AG20443 (cell line): ENCODE results near the gene LSM3.

Experiments used
- DNase-seq: peaks from one replicate; pipeline ENCODE4 v3.0.0; 2012; ENCODE audit warnings: low spot score, mixed read lengths

The LSM3 gene

DNA sequence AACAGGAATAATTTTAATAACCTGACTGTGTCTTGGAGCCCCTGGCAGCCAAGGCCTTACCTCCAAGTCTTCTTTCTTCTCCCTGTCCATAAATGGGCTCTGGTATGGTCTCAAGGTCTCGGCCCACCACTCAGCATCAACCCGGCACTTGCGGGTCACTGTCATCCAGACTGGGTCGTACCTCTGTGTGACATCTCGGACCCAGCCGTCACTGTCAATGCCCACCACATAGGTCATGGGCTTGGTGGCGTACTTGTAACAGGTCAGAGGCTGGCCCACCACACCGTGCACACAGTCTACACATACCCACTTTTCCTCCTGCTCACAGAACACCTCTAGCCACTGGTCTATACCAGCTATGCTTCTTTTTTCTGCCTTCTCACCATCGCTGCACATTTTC lies 20.7 kb upstream of the LSM3 start:
- DNase-seq, result no peak

DNA sequence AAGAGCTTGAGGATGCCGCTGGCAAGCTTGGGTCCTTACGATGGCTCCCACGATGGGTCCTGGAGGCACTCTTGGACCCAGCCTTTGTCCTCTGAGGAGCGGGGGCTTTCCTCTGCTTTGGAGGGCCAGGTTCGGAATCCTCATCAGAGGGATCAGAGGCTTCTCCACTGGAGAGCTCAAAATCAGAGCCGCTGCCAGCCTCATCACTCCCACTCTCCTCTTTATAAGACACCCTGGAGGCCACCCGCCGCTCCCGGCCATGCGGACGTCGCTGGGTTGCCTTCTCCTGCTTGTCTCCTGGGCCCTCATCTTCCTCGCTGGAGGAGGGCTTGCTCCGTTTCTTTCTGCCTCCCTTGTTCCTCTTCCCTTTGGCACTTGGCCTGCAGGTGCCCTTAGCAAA lies 20.2 kb upstream of the LSM3 start:
- DNase-seq, result no peak

GRCh38 chr3:14159426-14159825 lies 19.2 kb upstream of the LSM3 start:
- DNase-seq, result no peak

DNA sequence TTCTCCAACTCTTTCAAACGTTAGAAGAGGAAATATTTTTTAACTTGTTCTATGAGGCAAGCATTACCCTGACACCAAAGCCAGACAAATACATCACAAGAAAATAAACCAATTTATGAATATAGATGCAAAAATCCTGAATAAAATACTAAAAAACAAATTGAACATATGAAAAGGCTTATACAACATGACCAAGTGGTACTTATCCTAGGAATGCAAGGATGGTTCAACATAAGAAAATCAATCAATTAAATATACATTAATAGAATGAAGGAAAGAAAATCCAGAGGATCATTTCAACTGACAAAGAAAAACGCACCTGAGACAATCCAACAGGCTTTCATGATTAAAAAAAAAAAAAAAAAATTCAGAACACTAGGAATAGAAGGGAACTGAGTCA lies 17.3 kb upstream of the LSM3 start:
- DNase-seq, result no peak

GRCh38 chr3:14162178-14162577 lies 16.4 kb upstream of the LSM3 start:
- DNase-seq, result no peak

DNA sequence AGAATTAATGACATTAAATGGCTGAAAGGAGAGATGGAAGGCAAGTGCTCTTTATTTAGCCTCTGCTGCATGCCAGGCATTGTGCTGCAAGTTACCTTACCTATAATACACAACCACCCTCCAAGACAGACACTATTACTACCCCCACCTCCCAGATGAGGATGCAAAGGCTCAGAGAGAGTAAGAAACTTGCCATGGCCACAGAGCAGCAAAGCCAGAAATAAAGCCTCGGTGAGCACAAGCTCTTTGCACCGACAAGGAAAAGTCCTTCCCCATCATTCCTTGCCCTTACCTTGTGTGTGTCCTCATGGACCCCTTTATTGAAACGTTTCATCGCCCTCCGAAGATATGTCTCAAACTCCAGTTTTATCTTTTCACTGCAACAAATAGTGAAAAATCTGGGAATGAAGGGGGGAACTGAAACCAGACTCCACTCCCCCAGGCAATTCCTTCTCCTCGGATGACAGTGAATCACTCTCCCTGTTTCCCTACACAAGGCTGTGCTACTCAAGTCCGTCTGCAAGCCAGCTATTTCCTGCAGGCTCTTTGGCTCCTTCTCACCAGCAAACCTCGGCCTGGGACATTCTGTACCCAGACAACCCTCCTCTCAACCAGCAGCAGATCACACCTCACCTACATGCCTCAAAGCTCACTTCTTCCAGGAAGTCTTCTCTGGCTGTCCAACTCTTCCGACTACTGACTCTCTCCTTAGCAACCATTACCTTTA lies 11.6 kb upstream of the LSM3 start:
- no peak for DNase-seq

DNA sequence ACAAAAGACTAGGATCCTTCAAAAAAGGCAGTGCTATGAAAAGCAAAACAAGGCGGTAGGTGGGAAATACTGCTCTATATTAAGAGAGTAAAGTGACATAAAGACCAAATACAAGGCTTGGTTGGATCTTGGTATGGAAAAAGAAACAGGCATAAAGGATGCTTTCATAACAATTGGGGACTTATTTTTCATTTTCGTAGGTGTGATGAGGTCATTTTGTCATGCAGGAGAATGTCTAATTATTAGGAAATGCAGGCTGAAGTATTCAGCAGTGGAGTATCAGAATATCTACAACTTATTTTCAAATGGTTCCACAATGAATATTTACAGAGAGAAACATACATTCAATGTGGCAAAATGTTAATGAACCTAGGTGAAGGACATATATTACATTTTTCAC lies 9.2 kb upstream of the LSM3 start:
- no peak for DNase-seq

- no peak for DNase-seq
These were observed 8.7 kb upstream of the LSM3 start for GRCh38 chr3:14169871-14170270.

- peak; percentile 32 for DNase-seq
These were observed 8.0 kb upstream of the LSM3 start for GRCh38 chr3:14170531-14171159.

GRCh38 chr3:14172496-14172895 lies 6.1 kb upstream of the LSM3 start:
- no peak for DNase-seq

DNA sequence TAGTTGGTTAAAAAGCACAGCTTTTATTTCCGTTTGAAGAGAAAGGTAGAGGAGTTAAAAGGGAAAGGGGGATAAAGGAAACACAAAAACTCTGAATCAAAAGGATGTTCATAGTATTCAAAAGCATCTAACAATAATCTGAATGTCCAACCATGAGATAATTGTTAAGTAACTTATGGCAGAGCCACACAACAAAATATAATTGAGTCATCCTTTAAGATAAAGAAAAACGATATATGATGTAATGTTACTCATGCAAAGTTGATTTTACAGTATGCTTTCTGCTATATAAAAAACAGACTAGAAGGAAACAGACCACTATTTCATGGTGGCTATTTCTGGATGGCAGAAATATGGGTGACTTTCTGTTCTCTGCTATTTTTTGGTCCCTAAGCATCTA lies 4.1 kb upstream of the LSM3 start:
- no peak for DNase-seq

- no peak for DNase-seq
These were observed 3.1 kb upstream of the LSM3 start for GRCh38 chr3:14175383-14176037.

DNA sequence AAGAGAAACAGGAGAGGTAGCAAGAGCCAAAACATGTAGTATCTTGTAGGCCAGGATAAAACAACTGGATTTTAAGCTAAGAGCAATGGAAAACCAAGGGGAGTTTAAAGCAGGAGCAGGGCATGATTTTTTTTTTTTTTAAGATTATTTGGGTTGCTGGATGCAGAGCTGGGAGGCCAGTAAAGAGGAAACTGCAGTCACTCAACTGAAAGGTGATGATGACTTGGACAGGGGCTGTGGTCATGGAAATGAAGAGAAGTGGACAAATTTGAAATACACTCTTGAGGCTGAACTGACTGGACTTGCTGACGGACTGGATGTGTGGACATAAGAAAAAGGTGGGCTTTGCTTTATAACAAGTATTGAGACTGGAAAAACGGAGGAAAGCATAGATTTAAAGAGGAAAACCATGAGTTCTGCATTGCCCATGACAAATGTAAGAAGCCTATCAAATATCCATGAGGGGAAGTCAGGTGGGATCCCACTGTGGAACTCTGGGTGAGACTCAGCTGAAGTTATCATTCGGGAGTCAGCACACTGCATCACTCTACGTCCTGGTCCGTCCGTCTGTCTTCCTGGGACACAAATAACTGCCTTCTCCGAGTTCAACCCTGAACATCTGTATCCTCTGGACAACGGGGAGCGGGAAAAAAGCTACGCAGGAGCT lies 904 bp upstream of the LSM3 start:
- no peak for DNase-seq

DNA sequence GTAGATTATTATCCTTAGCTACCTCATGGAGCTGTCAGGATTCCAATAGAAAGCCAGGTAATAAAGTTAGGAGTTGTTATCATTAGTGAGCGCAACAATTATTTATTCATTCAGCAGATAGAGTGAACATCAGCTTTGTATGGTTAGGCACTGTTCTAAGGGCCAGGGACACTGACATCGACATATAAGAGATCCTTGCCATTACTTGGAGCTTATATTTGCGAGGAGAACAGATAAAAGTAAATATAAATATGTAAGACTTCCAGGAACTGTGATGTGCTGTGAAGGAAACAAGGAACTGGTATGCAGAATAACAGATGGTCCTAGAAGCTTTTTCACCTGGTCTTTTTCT lies 473 bp downstream of the LSM3 start:
- no peak for DNase-seq

GRCh38 chr3:14179795-14180194 lies 1.2 kb downstream of the LSM3 start:
- no peak for DNase-seq

- no peak for DNase-seq
These were observed 2.6 kb downstream of the LSM3 start for GRCh38 chr3:14181253-14181652.

DNA sequence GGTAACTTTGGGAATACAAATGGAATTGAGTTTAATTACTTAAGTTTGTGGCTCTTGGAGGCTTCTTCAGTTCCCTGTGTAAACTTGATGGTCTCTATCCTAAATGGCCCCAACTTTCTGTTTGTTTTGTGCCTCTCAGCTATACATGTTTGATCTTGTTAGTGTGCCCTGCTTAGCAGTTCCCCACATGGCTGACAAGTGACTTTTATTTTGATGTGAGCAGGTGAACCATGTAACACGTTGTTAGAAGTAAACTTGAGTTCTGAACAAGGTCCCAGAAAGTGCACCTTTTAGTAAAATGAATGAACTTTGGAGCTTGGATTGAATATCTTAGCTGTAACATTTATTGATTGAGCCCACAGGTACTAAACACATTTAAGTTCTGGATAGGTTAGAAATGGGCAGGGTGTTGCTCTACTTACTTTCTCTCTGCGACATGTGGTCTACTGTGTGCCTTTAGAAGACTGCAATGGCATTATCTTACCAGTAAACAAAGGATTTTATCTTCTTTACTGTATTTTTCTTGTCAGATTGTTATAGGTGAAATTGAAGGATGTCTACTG lies 4.5 kb downstream of the LSM3 start:
- no peak for DNase-seq

GRCh38 chr3:14186854-14187458 lies 8.3 kb downstream of the LSM3 start:
- DNase-seq, result no peak

- no peak for DNase-seq
These were observed 9.6 kb downstream of the LSM3 start for GRCh38 chr3:14188041-14188754.

DNA sequence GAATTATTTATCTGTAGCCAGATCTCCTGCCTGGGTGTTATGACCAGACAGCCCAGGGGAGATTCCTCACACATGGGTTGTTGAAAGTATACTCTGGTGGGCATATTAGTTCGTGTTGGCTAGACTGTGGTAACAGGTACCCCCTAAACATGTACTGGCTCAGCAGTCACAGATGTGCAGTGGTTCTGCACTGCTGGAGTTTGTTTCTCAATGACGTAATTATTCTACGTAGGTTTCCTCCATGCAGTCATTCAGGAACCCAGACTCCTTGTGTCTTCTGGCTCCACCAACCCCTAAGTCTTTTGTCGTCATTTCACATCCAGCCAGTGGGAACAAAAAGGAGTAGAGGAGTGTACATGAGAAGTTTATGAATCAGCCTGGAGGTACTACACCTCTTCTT lies 16.2 kb downstream of the LSM3 start:
- no peak for DNase-seq

DNA sequence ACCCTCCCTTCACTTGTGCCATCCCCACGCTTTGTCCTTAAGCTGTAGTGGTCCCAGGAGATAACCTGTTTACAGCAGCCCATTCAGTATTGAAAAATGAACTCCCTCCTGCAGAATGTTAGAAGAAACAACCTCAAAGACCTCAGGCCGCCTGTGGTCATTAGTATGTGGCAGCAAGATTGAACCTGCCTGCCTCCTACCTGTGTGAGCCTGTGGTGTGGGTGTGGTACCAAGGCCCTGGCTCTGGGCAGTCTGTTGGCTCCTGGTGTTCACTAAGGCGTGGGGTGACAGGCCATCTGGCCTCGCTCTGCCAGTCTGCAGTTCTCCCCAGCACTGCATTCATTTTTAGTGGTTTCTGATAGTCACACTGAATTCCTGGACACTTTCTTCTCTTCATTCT lies 21.0 kb downstream of the LSM3 start:
- no peak for DNase-seq

DNA sequence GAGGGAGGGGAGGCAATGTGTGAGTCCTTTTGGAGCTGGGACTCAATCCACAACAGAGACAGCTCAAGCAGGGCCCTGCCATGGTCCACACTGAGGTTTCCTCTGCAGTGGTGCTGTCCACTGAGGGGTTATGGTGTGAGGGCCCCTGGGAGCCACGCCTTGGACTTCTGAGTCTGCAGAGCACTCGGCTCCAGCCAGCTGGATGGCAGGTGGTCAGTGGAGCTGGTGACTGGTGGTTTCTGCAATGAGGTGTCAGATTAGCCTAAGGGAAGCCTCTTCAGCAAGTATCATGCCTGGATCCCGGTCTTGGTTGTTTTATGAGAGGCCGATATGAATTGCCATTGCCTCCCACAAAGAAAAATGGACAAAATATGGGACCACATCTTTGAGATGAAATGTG lies 21.7 kb downstream of the LSM3 start:
- no peak for DNase-seq
